T-cell (primary cell): ENCODE measurements around the gene RRAGA. TPM values are rescaled to one million over a fixed set of nuclear protein-coding genes. Genes with fewer than 3 reads are reported as not detected.
"Not testable (repeated sequence)": the region's sequence is repeated elsewhere in the genome, so short reads cannot be mapped to it uniquely, and the experiment has no call there.

Experiments used
- ATAC-seq, 4 experiments: fragments of 200-7000 bp in 3 of 4; fragments of 150-1000 bp in 1 of 4; cut with Tn5 transposase; replicated peaks in 1 of 4; 1 replicate in 3 of 4; 2 replicates in 1 of 4; pipeline ENCODE4 v1.10.0; 2021; ENCODE audit warnings: moderate library complexity in 3 of 4, mild to moderate bottlenecking in 2 of 4, moderate number of reproducible peaks in 1 of 4
- CTCF ChIA-PET, 2 donors: fragments of 300-600 bp; sonication (Branson Sonifier 250); formaldehyde crosslinking; loops; one replicate each; lab custom pipeline; 2022; ENCODE audit warnings: antibody characterized with exemption in 2 of 2; lab: Charles Lee
- POLR2A ChIA-PET, 2 donors: fragments of 300-600 bp; sonication (Branson Sonifier 250); formaldehyde crosslinking; loops; one replicate each; lab custom pipeline; 2022; ENCODE audit warnings: antibody characterized with exemption in 2 of 2; lab: Charles Lee
- DNase-seq, 35 experiments: peaks; one replicate each; pipeline versions ENCODE4 v3.0.0 to v3.0.0-alpha.2; 2013 to 2023
- H3K27ac ChIP-seq: one replicate; pipeline ENCODE4 v1.5.1; 2013; ENCODE audit warnings: low read length
- H3K27me3 ChIP-seq, 2 experiments: replicated peaks in 1 of 2; 1 replicate in 1 of 2; 2 replicates in 1 of 2; pipeline versions ENCODE4 v1.6.1 to v1.7.0; 2013; ENCODE audit warnings: low read length in 1 of 2, mixed read lengths in 1 of 2; ENCODE audit not compliant: control insufficient read depth in 2 of 2, insufficient read depth in 2 of 2; ENCODE audit errors: extremely low read depth in 1 of 2
- H3K36me3 ChIP-seq, 2 donors: 1 replicate in 1 of 2; 2 replicates in 1 of 2; pipeline versions ENCODE4 v1.6.1 to v1.7.0; 2013; ENCODE audit warnings: low read length in 1 of 2; ENCODE audit not compliant: control insufficient read depth in 2 of 2, insufficient read depth in 1 of 2; ENCODE audit errors: extremely low read depth in 1 of 2
- H3K4me1 ChIP-seq, 2 experiments: 1 replicate in 1 of 2; 2 replicates in 1 of 2; pipeline versions ENCODE4 v1.6.1 to v1.7.0; 2013; ENCODE audit warnings: low read length in 2 of 2, mixed read lengths in 1 of 2; ENCODE audit not compliant: insufficient read depth in 2 of 2, control insufficient read depth in 1 of 2; ENCODE audit errors: extremely low read depth in 1 of 2
- H3K4me3 ChIP-seq, 2 donors: 1 replicate in 1 of 2; 2 replicates in 1 of 2; pipeline versions ENCODE4 v1.5.1 to v1.7.0; 2013; ENCODE audit warnings: mild to moderate bottlenecking in 2 of 2, low read length in 1 of 2, moderate library complexity in 1 of 2; ENCODE audit not compliant: control insufficient read depth in 1 of 2; ENCODE audit errors: extremely low read depth in 1 of 2
- H3K9me3 ChIP-seq: 2 replicates; pipeline ENCODE4 v1.7.0; 2013
- H3K27ac Mint-ChIP-seq, 2 donors: one replicate each; pipeline ENCODE4 v1.8.0; 2020 to 2021; ENCODE audit warnings: mild to moderate bottlenecking in 2 of 2, mixed read lengths in 2 of 2
- H3K27me3 Mint-ChIP-seq, 2 donors: one replicate each; pipeline ENCODE4 v1.8.0; 2021 to 2022; ENCODE audit warnings: mixed read lengths in 2 of 2
- H3K36me3 Mint-ChIP-seq: one replicate; pipeline ENCODE4 v1.8.0; 2021; ENCODE audit warnings: mixed read lengths
- H3K4me1 Mint-ChIP-seq, 3 donors: one replicate each; pipeline ENCODE4 v1.8.0; 2020 to 2022; ENCODE audit warnings: mixed read lengths in 3 of 3, mild to moderate bottlenecking in 1 of 3
- H3K4me3 Mint-ChIP-seq, 3 donors: one replicate each; pipeline ENCODE4 v1.8.0; 2020 to 2022; ENCODE audit warnings: mild to moderate bottlenecking in 3 of 3, mixed read lengths in 3 of 3, moderate library complexity in 3 of 3
- H3K9me3 Mint-ChIP-seq, 3 donors: one replicate each; pipeline ENCODE4 v1.8.0; 2020 to 2022; ENCODE audit warnings: mixed read lengths in 3 of 3
- WGBS: methylation state at CpG from one replicate; pipeline ENCODE4 v1.1.5; 2013; ENCODE audit warnings: missing lambda C conversion rate; ENCODE audit not compliant: insufficient coverage; 5-methylcytosine and 5-hydroxymethylcytosine counted together
- total RNA-seq, 35 experiments: library from RNA in 6 of 35; stranded (reverse) in 6 of 35; fragments of 120-200 nt in 1 of 35; gene quantifications; one replicate each; pipeline versions ENCODE4 v1.2.1 to v1.2.4 and lab custom pipeline; 2013 to 2026

Gene RRAGA
- total RNA-seq, 5 donors from 2014 or later (not counting 1 experiment from before 2014, with no cell fraction given) = 25.0 to 55.3 (median 42.0) TPM

DNA sequence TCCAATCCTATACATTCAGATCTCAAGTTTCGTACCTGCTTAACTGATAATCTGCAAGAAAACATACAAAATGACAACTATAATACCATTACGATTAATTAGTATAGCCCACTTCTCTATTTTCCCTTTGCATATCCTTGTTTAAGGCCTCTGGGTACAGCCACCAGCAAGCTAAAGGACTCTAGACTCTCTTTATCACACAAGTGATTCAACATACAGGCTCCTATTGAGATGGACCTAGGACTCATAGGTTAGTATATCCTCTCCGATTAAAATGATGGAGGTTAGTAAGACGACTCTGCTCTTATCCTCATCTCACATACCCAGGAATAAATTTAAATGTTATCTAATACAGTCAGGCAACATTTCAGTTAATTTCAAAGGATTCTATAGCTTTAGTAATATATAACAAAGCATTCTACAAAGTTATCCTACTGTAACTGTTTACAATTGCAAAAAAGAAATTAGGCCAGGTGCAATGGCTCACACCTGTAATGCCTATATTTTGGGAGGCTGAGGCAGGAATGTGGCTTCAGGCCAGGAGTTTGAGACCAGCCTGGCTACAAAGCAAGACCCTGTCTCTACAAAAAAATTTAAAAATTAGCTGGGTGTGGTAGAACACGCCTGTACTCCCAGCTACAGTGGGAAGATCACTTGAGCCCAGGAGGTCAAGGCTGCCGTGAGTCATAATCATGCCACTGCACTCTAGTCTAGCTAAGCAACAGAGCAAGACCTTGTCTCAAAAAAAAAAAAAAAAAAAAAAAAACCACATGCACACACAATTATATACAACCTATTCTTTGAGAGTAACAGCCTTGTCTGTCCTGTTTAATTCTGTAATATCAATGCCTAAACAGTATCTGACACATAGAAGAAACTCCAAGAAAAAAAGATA is 38.1 kb downstream of the RRAGA start:
- ATAC-seq = no peak
- no peak overlapping the region for H3K27ac Mint-ChIP-seq
- peaks cover 3 to 59% of the 10 kb centered on the region in 2 donors for H3K36me3 ChIP-seq
- H3K27ac ChIP-seq = no peak overlapping the region
- DNase-seq = no peak
- no peaks in the 10 kb centered on the region for H3K4me1 ChIP-seq
- no peaks in the 10 kb centered on the region for H3K27me3 Mint-ChIP-seq
- no peaks in the 10 kb centered on the region for H3K9me3 Mint-ChIP-seq
- peaks cover 25% of the 10 kb centered on the region for H3K36me3 Mint-ChIP-seq
- peaks cover 0 to 5% (median 2%) of the 10 kb centered on the region in 3 donors for H3K4me1 Mint-ChIP-seq
- H3K9me3 ChIP-seq = no peaks in the 10 kb centered on the region
- POLR2A ChIA-PET = interaction anchor here in 1 of 2 donors (0.6 kb wide), 1 partner anchor 265 kb away, joined by 3 read pairs; no protein-coding TSS in a partner anchor
- WGBS = 100% methylated on average over 3 of the region's 6 CpGs
- CTCF ChIA-PET = interaction anchor here (0.5 to 3.7 kb wide), 12 partner anchors 7 to 423 kb away, joined by 3 to 41 read pairs (median 5); partner anchors contain the start of gene RRAGA (in 1 of the 2)
- no peaks in the 10 kb centered on the region for H3K27me3 ChIP-seq
- no peak overlapping the region for H3K4me3 Mint-ChIP-seq
- no peak overlapping the region for H3K4me3 ChIP-seq

DNA sequence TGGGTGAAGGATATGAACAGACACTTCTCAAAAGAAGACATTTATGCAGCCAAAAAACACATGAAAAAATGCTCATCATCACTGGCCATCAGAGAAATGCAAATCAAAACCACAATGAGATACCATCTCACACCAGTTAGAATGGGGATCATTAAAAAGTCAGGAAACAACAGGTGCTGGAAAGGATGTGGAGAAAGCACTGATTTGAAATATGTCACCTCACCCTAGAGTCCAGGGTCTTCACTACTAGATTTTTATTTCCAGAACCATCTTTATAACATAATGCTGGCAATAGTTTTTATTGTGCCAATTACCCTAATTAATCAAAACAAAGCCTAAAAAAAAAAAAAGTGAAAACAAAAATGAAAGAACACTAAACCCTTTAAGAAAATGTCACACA is 48.2 kb downstream of the RRAGA start:
- H3K27ac Mint-ChIP-seq = peak overlapping the region in 1 of 2 donors; percentile 67
- H3K9me3 ChIP-seq, H3K4me3 ChIP-seq, H3K9me3 Mint-ChIP-seq, DNase-seq, H3K27me3 ChIP-seq, H3K27me3 Mint-ChIP-seq, ATAC-seq, H3K27ac ChIP-seq: not testable (repeated sequence)
- Histone ChIP-seq H3K36me3 (peaks cover 4 to 31% of the 10 kb centered on the region in 2 donors), H3K4me1 (peaks cover 15% of the 10 kb centered on the region in 2 experiments)
- H3K4me3 Mint-ChIP-seq = peak overlapping the region in 1 of 3 donors; percentile 32
- POLR2A ChIA-PET = interaction anchor here in 1 of 2 donors (0.5 kb wide), 1 partner anchor 24 kb away, joined by 3 read pairs; no protein-coding TSS in a partner anchor
- peaks cover 42% of the 10 kb centered on the region in 3 donors for H3K4me1 Mint-ChIP-seq
- H3K36me3 Mint-ChIP-seq = peaks cover 19% of the 10 kb centered on the region
- CTCF ChIA-PET = interaction anchor here in 1 of 2 donors (1.1 kb wide), 1 partner anchor 77 kb away, joined by 4 read pairs; no protein-coding TSS in a partner anchor

Other genes with a start within 250 kb of the RRAGA start
- gene SAXO1, start 16.2 kb upstream of the RRAGA start, total RNA-seq = under 1 TPM in 4 of 5 donors, not detected in 1; 0.19 to 0.79 (median 0.41) TPM
- 10 to 100 TPM in 4 of 5 donors, 1 to 10 TPM in 1; 8.7 to 17.0 (median 15.1) TPM for gene HAUS6, start 53.5 kb downstream of the RRAGA start, total RNA-seq
- 10 to 100 TPM; 15.6 to 47.3 (median 38.7) TPM for gene PLIN2, start 78.1 kb downstream of the RRAGA start, total RNA-seq
- gene DENND4C, start 181.3 kb downstream of the RRAGA start, total RNA-seq = 10 to 100 TPM; 49.6 to 55.7 (median 53.3) TPM